Spleen (tissue), 7 donors: Measurements from ENCODE around the gene FXYD3.

ENCODE experiments used
- CTCF ChIP-seq, 11 experiments: fragments of 200-600 bp in 7 of 11; fragments of 450-650 bp in 4 of 11; sonication (generic) in 4 of 11; IDR thresholded peaks in 8 of 11; conservative IDR thresholded peaks in 3 of 11; 1 replicate in 7 of 11; 2 replicates in 4 of 11; pipeline versions ENCODE4 v1.4.0 to v1.8.0; 2016 to 2021; ENCODE audit warnings: antibody characterized with exemption in 11 of 11, inconsistent platforms in 4 of 11, mild to moderate bottlenecking in 1 of 11
- POLR2A ChIP-seq, 3 donors: fragments of 450-650 bp; IDR thresholded peaks; one replicate each; pipeline ENCODE4 v1.5.1; 2017; ENCODE audit warnings: antibody characterized with exemption in 3 of 3, mild to moderate bottlenecking in 1 of 3
- POLR2AphosphoS5 ChIP-seq, 3 donors: sonication (generic); formaldehyde crosslinking; IDR thresholded peaks; one replicate each; pipeline ENCODE4 v1.5.1; 2017; ENCODE audit warnings: antibody characterized with exemption in 3 of 3
- donor health status: DM: no; HTN: no; CAD: no; lungs with moderate emphysema.
- donor health status: DM: no; HTN: no; CAD: no.
- donor health status: DM: no; HTN: no; CAD: no.

DNA sequence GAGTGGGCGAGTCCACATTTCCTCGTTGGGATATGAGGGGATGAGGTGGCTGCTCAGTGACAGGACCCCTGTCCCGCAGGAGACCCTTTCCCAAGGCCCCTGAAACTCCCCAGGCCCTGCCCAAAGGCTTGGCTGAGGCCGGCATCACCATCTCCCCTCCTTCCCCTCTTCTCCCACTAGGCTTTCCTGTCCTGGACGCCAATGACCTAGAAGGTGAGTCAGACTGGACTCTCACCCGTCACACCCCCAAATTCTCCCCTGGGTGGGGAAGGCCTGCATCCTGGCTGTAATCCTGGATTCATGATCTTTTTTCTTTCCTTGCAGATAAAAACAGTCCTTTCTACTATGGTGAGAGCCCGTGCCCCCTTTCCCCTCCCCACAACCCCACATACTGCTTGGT is 5.3 kb downstream of the FXYD3 start:
- no peak for TF ChIP-seq CTCF (IDR thresholded peaks at IDR 0.05 in 8 of 11, conservative IDR thresholded peaks at IDR 0.05 in 3 of 11)
- TF ChIP-seq POLR2A (IDR thresholded peaks at IDR 0.05) = no peak
- TF ChIP-seq POLR2AphosphoS5 (IDR thresholded peaks at IDR 0.05) = no peak
